H9 (cell line): ENCODE data around the gene LPGAT1. TPM values are rescaled to one million over a fixed set of nuclear protein-coding genes. Genes with fewer than 3 reads are reported as not detected.

Experiments
- DNase-seq: peaks from one replicate; pipeline ENCODE4 v3.0.0-alpha.2; 2017
- H2AFZ ChIP-seq: one replicate; pipeline ENCODE4 v1.6.1; 2013; ENCODE audit warnings: mild to moderate bottlenecking, low read length, control low read depth, moderate library complexity
- H2AK5ac ChIP-seq: 2 replicates; pipeline ENCODE4 v1.6.1; 2013; ENCODE audit warnings: low read length, control low read depth, mixed read lengths; ENCODE audit not compliant: insufficient read length
- H2BK120ac ChIP-seq: one replicate; pipeline ENCODE4 v1.6.1; 2013; ENCODE audit warnings: low read depth, mild to moderate bottlenecking, low read length, control low read depth, inconsistent platforms; ENCODE audit not compliant: poor library complexity, severe bottlenecking
- H2BK12ac ChIP-seq: 2 replicates; pipeline ENCODE4 v1.6.1; 2013; ENCODE audit warnings: low read length, control low read depth, mixed read lengths, low read depth; ENCODE audit not compliant: insufficient read length
- H2BK15ac ChIP-seq: 2 replicates; pipeline ENCODE4 v1.6.1; 2013; ENCODE audit warnings: low read depth, low read length, control low read depth
- H2BK20ac ChIP-seq: one replicate; pipeline ENCODE4 v1.6.1; 2013; ENCODE audit warnings: low read depth, mild to moderate bottlenecking, low read length, control low read depth, inconsistent platforms; ENCODE audit not compliant: poor library complexity, severe bottlenecking
- H2BK5ac ChIP-seq: 2 replicates; pipeline ENCODE4 v1.6.1; 2013; ENCODE audit warnings: low read length, control low read depth, mixed read lengths; ENCODE audit not compliant: insufficient read length
- H3K14ac ChIP-seq: 2 replicates; pipeline ENCODE4 v1.6.1; 2013; ENCODE audit warnings: low read length, control low read depth; ENCODE audit not compliant: insufficient read depth
- H3K18ac ChIP-seq: 2 replicates; pipeline ENCODE4 v1.6.1; 2013; ENCODE audit warnings: low read depth, mild to moderate bottlenecking, mixed read lengths, low read length, control low read depth; ENCODE audit not compliant: insufficient read length
- H3K23ac ChIP-seq: 2 replicates; pipeline ENCODE4 v1.6.1; 2013; ENCODE audit warnings: low read length, control low read depth, mixed read lengths, low read depth; ENCODE audit not compliant: insufficient read length
- H3K23me2 ChIP-seq: 2 replicates; pipeline ENCODE4 v1.6.1; 2013; ENCODE audit warnings: low read depth, mild to moderate bottlenecking, mixed read lengths, low read length, control low read depth; ENCODE audit not compliant: insufficient read length, poor library complexity, severe bottlenecking
- H3K27ac ChIP-seq: 2 replicates; pipeline ENCODE4 v1.5.1; 2013; ENCODE audit warnings: low read length, control low read depth, mixed read lengths, low read depth; ENCODE audit not compliant: insufficient read length
- H3K27me3 ChIP-seq: 2 replicates; pipeline ENCODE4 v1.6.1; 2013; ENCODE audit warnings: low read length, control low read depth, inconsistent platforms; ENCODE audit not compliant: insufficient read depth
- H3K4ac ChIP-seq: 2 replicates; pipeline ENCODE4 v1.6.1; 2013; ENCODE audit warnings: low read depth, mild to moderate bottlenecking, control low read depth, inconsistent platforms, low read length, moderate library complexity
- H3K4me1 ChIP-seq: 2 replicates; pipeline ENCODE4 v1.6.1; 2013; ENCODE audit warnings: low read length, control low read depth, inconsistent platforms; ENCODE audit not compliant: insufficient read depth
- H3K4me2 ChIP-seq: 2 replicates; pipeline ENCODE4 v1.6.1; 2013; ENCODE audit warnings: low read length, control low read depth, mixed read lengths; ENCODE audit not compliant: insufficient read length, insufficient read depth
- H3K56ac ChIP-seq: 2 replicates; pipeline ENCODE4 v1.6.1; 2013; ENCODE audit warnings: low read depth, mild to moderate bottlenecking, mixed read lengths, low read length, control low read depth; ENCODE audit not compliant: insufficient read length
- H3K79me1 ChIP-seq: 2 replicates; pipeline ENCODE4 v1.6.1; 2013; ENCODE audit warnings: low read depth, mild to moderate bottlenecking, moderate library complexity, low read length, control low read depth, inconsistent platforms; ENCODE audit not compliant: insufficient read depth, poor library complexity, severe bottlenecking
- H3K79me2 ChIP-seq: 2 replicates; pipeline ENCODE4 v1.6.1; 2013; ENCODE audit warnings: low read length, control low read depth, inconsistent platforms; ENCODE audit not compliant: insufficient read depth
- H3K9ac ChIP-seq: 2 replicates; pipeline ENCODE4 v1.6.1; 2013; ENCODE audit warnings: low read length, control low read depth, mixed read lengths; ENCODE audit not compliant: insufficient read length; ENCODE audit errors: extremely low read depth
- H3K9me3 ChIP-seq: one replicate; pipeline ENCODE4 v1.6.1; 2013; ENCODE audit warnings: low read depth, low read length, inconsistent platforms; ENCODE audit not compliant: control insufficient read depth
- H3T11ph ChIP-seq: one replicate; pipeline ENCODE4 v1.6.1; 2013; ENCODE audit warnings: mild to moderate bottlenecking, low read length, control low read depth, inconsistent platforms
- H4K20me1 ChIP-seq: one replicate; pipeline ENCODE4 v1.6.1; 2013; ENCODE audit not compliant: control insufficient read depth, insufficient read length, insufficient read depth
- H4K5ac ChIP-seq: 2 replicates; pipeline ENCODE4 v1.6.1; 2013; ENCODE audit warnings: low read depth, mild to moderate bottlenecking, mixed read lengths, low read length, control low read depth; ENCODE audit not compliant: insufficient read length
- H4K8ac ChIP-seq: replicated peaks from 2 replicates; pipeline ENCODE4 v1.6.1; 2013; ENCODE audit warnings: low read length, control low read depth, mixed read lengths, low read depth; ENCODE audit not compliant: insufficient read length
- H4K91ac ChIP-seq: 2 replicates; pipeline ENCODE4 v1.6.1; 2013; ENCODE audit warnings: low read depth, mild to moderate bottlenecking, moderate library complexity, mixed read lengths, low read length, control low read depth; ENCODE audit not compliant: insufficient read length
- H3K27ac Mint-ChIP-seq, 3 experiments: 2 replicates in 2 of 3; 3 replicates in 1 of 3; pipeline ENCODE4 v1.8.0; 2020 to 2021; ENCODE audit warnings: mixed read lengths in 3 of 3, mild to moderate bottlenecking in 1 of 3, moderate library complexity in 1 of 3
- H3K27me3 Mint-ChIP-seq: 2 replicates; pipeline ENCODE4 v1.8.0; 2021; ENCODE audit warnings: low read depth, mild to moderate bottlenecking, moderate library complexity, mixed read lengths
- H3K36me3 Mint-ChIP-seq, 3 experiments: 2 replicates in 2 of 3; 3 replicates in 1 of 3; pipeline ENCODE4 v1.8.0; 2020 to 2021; ENCODE audit warnings: low read depth in 3 of 3, mixed read lengths in 3 of 3; ENCODE audit not compliant: insufficient read depth in 1 of 3
- H3K4me1 Mint-ChIP-seq, 2 experiments: 2 replicates each; pipeline ENCODE4 v1.8.0; 2020; ENCODE audit warnings: mixed read lengths in 2 of 2
- H3K4me3 Mint-ChIP-seq, 2 experiments: 2 replicates in 1 of 2; 3 replicates in 1 of 2; pipeline ENCODE4 v1.8.0; 2020 to 2021; ENCODE audit warnings: mild to moderate bottlenecking in 2 of 2, mixed read lengths in 2 of 2, moderate library complexity in 1 of 2
- H3K9me3 Mint-ChIP-seq, 2 experiments: 2 replicates in 1 of 2; 3 replicates in 1 of 2; pipeline ENCODE4 v1.8.0; 2020; ENCODE audit warnings: mild to moderate bottlenecking in 2 of 2, mixed read lengths in 2 of 2, moderate library complexity in 1 of 2
- CTCF ChIP-seq: fragments of 200-600 bp; sonication (generic); conservative IDR thresholded peaks from 3 replicates; pipeline ENCODE4 v1.8.0; 2021; ENCODE audit warnings: antibody characterized with exemption, mild to moderate bottlenecking
- WGBS: extraction: QIAGEN DNeasy Blood & Tissue Kit; methylation state at CpG from one replicate; pipeline ENCODE4 v1.1.7; 2013; ENCODE audit warnings: missing lambda C conversion rate, low lambda C conversion rate, mixed read lengths; ENCODE audit not compliant: insufficient read length; ENCODE audit errors: extremely low coverage; 5-methylcytosine and 5-hydroxymethylcytosine counted together
- total RNA-seq: library from RNA; stranded (reverse); gene quantifications from 2 replicates; pipeline ENCODE4 v1.2.1, GENCODE V29; 2021

LPGAT1 gene
- total RNA-seq, 1 experiment from 2014 or later: 12.2 TPM

- H2BK5ac ChIP-seq: no peak overlapping the region
- no peaks in the 10 kb centered on the region for H4K20me1 ChIP-seq
- no peaks in the 10 kb centered on the region for H3K9me3 ChIP-seq
- no peak for TF ChIP-seq CTCF
- peaks cover 23 to 25% of the 10 kb centered on the region in 2 experiments for H3K4me1 Mint-ChIP-seq
- no peak overlapping the region for H2BK120ac ChIP-seq
- no peak for DNase-seq
- H2AK5ac ChIP-seq: no peak overlapping the region
- H3K9me3 Mint-ChIP-seq: no peaks in the 10 kb centered on the region
- no peak overlapping the region for H3K9ac ChIP-seq
- H3K4me1 ChIP-seq: no peaks in the 10 kb centered on the region
- no peaks in the 10 kb centered on the region for H3K79me2 ChIP-seq
- H3K4me3 Mint-ChIP-seq: no peak overlapping the region
- H3T11ph ChIP-seq: no peak overlapping the region
- no peak overlapping the region for H2BK15ac ChIP-seq
- no peak overlapping the region for H2AFZ ChIP-seq
- H3K4ac ChIP-seq: no peak overlapping the region
- no peak overlapping the region for H3K4me2 ChIP-seq
- H3K27ac ChIP-seq: no peak overlapping the region
- H3K27me3 ChIP-seq: no peaks in the 10 kb centered on the region
- no peak overlapping the region for H2BK12ac ChIP-seq
- H4K5ac ChIP-seq: no peak overlapping the region
- no peak overlapping the region for H3K14ac ChIP-seq
- no peak overlapping the region for H3K56ac ChIP-seq
- no peak overlapping the region for H2BK20ac ChIP-seq
- no peak overlapping the region for H4K91ac ChIP-seq
- H3K18ac ChIP-seq: no peak overlapping the region
- no CpG with 5 or more reads among the region's 9 CpGs for WGBS
- H3K27ac Mint-ChIP-seq: peak overlapping the region in 1 of 3 experiments; percentile 57; a peak in 2 of 7 replicates
- H3K23me2 ChIP-seq: no peaks in the 10 kb centered on the region
- no peak overlapping the region for H4K8ac ChIP-seq
- H3K79me1 ChIP-seq: no peaks in the 10 kb centered on the region
- no peaks in the 10 kb centered on the region for H3K36me3 Mint-ChIP-seq
- no peaks in the 10 kb centered on the region for H3K27me3 Mint-ChIP-seq
- H3K23ac ChIP-seq: no peak overlapping the region
These were observed 92.4 kb downstream of the LPGAT1 start for GRCh38 chr1:211738096-211738690.
